HG02610 (cell line): Measurements from ENCODE around the gene SPOCK1.

Experiments used
- ATAC-seq: cut with Tn5 transposase; IDR thresholded peaks from one replicate; pipeline ENCODE4 v1.9.1; 2021; ENCODE audit warnings: mild to moderate bottlenecking, moderate library complexity; ENCODE audit not compliant: unreplicated experiment

Gene SPOCK1

DNA sequence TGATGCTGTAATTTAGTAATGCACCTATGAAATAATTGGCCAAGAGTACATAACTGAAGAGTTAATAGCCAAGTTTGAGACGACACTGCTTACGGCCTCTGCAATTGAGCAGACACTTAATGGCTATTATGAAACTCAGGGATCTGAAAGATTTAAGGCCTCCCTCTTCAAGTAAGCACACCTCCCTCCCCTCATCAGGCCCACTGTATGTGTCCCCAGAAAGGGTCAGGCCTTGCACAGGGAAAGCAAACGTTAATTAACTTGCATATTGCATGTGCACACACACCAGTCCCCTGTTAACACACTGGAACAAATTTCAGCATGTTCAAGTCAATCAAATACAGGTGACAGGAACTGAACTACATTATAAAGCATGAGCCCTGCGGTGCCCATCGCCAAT is 163.6 kb downstream of the SPOCK1 start:
- no peak for ATAC-seq

DNA sequence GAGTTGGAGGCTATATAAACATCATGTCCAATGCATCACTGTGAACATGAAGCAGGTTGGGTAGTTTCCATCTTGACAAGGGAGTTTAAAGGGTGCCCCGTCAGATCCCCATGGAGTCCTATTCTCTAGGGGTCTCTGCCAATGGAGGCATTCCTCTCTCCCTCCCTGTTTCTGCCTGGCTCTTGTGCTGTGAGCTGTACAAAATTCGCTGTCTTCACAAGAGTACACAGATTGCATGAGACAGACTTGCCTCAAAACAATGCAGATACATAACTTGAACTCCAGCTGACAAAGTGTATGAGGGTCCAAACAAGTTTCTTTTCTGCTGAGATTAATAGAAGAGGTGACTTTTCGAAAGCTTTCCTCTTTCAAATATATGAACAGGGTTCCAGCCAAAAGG is 165.2 kb downstream of the SPOCK1 start:
- no peak for ATAC-seq

GRCh38 chr5:137333475-137333874 is 165.7 kb downstream of the SPOCK1 start:
- no peak for ATAC-seq

GRCh38 chr5:137332296-137332695 is 166.8 kb downstream of the SPOCK1 start:
- no peak for ATAC-seq

GRCh38 chr5:137329586-137330296 is 169.4 kb downstream of the SPOCK1 start:
- no peak for ATAC-seq

DNA sequence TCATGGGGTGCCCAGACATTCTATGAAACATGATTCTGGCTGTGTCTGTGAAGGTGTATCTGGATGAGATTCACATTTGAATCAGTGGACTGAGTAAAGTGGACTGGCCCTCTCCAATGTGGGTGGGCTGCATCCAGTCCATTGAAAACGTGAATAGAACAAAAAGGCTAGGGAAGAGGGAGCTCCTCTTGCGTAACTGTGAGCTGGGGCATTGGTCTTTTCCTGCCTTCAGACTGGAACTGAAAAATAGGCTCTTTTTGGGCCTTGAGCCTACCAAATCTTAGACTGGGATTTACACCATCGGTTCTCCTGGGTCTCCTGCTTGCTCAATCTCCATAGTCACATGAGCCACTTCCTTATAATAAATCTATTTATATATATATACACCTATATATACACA is 170.1 kb downstream of the SPOCK1 start:
- no peak for ATAC-seq

GRCh38 chr5:137328463-137328862 is 170.7 kb downstream of the SPOCK1 start:
- ATAC-seq: no peak

DNA sequence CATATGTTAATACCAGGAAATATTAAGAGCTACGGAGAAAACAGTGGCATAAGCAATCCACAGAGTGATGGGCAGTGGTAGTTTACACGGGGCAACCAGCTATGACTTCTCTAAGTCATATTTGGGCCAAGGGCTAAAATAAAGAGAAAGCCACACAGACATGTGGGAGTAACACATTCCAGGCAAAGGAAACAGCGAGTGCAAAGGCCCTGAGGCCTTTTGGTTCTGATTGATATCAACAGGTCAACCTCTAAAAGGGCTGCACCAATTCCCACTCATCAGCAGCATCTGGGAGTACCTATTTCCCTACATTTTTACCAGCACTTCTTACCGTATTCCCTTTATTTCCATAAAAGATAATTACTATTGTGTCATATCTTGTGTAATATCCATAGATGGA is 173.4 kb downstream of the SPOCK1 start:
- ATAC-seq: no peak

GRCh38 chr5:137320056-137321045 is 178.8 kb downstream of the SPOCK1 start:
- no peak for ATAC-seq

- no peak for ATAC-seq
These were observed 181.1 kb downstream of the SPOCK1 start for GRCh38 chr5:137318027-137318426.

- no peak for ATAC-seq
These were observed 182.8 kb downstream of the SPOCK1 start for GRCh38 chr5:137316346-137316736.

DNA sequence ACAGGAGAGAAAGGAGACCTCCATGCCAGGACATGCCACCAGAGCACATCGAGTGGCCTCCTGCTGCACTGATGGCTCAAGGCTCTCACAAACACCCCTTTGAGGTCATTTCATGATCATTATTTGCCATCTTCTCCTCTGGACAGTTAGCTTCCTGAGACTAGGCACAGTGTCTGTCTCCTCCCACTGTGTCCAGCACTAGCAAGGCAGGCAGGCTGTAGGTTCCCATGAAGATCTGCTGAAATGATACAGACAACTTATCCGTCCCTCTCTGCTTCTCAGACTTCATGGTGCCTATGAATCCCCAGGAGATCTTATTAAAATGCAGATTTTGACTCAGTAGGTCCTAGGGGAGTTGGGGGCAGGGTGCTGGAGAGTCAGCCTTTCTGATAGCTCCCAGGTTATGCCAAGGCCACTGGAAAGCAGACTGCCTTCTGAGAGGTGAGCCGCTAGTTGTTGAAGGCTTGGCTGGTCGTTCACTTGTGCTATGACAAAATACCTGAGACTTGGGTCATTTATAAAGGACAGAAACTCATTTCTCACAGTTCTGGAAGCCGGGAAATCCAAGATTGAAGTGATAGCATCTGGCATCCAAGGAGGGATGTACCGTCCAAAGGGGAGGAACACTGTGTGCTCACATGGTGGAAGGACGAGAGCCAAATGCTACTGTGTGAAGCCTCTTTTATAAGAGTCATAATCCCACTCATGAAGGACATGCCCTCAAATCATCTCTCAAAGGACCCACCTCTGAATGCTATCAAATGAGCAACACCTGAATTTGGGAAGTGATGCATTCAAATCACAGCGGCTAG is 183.4 kb downstream of the SPOCK1 start:
- no peak for ATAC-seq

DNA sequence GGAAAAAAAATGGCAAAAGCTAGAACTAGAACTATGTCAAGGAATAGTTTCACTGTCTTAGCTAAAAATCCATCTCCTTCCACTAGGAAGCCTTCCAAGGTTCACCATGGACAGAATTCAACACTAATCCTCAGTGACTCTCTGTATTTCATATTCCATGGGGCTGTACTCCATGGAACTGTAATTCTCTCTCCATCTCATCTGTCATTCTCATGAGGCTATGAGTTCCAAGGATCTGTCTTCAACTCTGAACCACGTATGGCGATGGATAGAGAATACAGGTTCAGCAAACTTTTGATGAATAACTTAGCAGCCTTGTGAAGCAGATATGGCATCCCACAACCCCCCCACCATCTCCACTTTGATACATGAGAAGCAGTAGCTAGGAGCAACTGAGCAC is 184.0 kb downstream of the SPOCK1 start:
- no peak for ATAC-seq

DNA sequence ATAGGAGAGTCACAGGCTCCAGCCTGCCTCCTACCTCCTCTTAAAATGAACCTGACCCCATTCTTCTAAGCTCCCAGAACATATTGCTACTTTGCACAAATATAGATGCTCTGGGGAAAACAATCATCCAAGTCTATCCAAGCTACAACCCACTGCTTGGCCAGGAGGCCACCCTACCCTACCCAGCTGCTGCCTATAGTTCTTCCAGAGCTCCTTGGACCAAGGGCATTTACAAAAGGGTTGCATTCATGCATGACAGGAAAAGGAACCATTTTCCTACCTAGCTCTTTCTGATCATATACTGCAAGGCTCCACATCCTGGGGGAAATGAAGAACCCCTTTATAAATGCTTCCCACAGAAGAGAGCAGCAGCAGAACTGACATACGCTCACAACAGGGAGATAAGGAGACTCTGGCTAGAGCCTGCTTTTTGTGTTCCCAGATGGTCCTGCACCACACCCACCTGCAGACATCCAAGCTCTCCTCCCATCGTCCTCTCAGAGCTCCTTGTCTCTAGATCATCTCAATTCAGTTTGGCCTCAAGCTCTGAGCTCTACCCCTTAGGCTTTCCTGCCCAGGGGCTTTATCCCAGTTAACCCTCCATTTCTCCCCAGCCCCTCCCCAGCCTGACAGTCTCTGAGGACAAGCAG is 185.5 kb downstream of the SPOCK1 start:
- no peak for ATAC-seq

- ATAC-seq: no peak
These were observed 187.1 kb downstream of the SPOCK1 start for GRCh38 chr5:137312011-137312410.

DNA sequence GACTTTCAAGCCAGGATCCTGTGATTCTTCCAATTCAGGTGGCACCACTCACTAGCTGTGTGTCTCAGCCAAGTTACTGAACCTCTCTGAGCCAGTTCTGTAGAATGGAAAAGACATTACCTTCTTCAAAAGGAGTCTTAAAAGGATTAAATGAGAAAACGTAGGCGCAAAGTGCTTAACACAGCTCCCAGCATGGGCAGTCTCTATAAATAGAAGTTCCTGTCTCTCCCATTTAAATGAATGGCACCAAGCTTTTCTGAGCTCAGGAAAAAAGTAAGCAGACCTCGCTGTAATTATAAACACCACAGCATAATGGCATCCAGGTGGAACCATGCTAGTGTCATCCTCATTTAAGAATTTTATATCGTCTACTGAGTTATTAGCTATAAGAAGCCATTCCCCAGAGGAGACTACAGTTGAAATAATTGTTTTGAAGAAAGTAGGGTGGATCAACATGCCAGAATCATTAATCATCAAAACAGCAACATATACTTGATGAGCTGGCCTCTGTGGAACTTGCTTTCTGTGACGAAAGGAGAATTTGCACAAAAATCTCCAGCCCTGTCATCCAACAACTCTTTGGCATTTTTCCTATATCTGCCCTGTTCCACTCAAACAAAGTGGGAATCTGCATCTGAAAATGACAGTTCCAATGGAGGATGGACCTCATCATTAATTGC is 188.9 kb downstream of the SPOCK1 start:
- ATAC-seq: no peak

GRCh38 chr5:137309290-137309689 is 189.8 kb downstream of the SPOCK1 start:
- ATAC-seq: no peak

GRCh38 chr5:137308311-137308710 is 190.8 kb downstream of the SPOCK1 start:
- no peak for ATAC-seq

DNA sequence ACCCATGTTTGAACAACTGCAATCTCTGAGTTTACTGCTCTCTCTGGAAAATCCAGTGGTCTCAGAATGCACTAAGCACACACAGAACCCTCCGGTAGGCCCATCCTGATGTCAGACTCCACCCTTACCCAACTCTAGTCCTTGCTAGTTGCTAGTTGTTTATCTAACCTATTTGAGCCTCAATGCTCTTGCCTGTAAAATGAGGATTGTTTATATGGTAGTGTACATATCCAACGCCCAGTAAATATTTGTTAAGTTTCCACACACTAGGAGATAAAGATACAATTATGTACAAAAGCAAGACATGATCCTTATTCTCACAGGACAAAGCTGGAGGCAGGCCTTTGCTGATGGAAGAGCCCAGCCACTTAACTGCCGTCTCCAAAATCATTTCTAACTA is 192.2 kb downstream of the SPOCK1 start:
- no peak for ATAC-seq

DNA sequence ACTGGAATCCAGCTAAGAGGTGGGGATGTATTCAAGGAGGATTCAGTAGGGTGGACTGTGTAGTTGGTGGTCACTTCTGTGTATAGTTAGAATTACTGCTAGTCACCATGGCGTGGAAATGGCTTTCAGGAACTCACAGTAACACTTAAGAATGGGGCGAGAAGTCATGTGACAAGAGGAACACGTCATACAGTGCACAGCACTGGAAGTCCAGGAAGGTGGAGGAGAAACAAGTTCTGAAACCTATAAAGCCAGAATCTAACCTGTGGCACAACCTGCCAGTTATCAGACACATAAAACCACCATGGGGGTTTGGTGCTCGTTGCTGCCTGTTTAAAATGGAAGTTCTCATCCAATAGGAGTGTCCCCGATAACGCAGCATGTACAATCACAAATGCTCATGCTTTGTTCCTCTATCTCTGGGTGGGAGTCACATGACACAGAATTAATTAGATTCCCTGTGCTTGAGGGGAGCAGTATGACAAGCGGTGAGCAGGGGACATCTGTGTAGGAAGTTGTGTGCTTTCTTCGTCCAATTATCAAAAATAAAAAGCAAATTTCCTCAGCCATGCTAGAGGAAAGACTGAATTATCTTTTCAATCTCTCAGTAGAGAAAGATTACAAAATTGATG is 193.0 kb downstream of the SPOCK1 start:
- ATAC-seq: no peak
